Mesothelial cell of epicardium (in vitro differentiated cells): ENCODE data around the gene MYO9B. TPM values are rescaled to one million over a fixed set of nuclear protein-coding genes. Genes with fewer than 3 reads are reported as not detected.

Experiments
- DNase-seq, 2 experiments: peaks; one replicate each; pipeline ENCODE4 v3.0.0; 2021; ENCODE audit warnings: low spot score in 2 of 2; ENCODE audit not compliant: unreplicated experiment in 2 of 2
- H3K27ac Mint-ChIP-seq: 2 replicates; pipeline ENCODE4 v1.8.0; 2021; ENCODE audit warnings: mixed read lengths
- H3K27me3 Mint-ChIP-seq: 2 replicates; pipeline ENCODE4 v1.8.0; 2021; ENCODE audit warnings: low read depth, mixed read lengths
- H3K36me3 Mint-ChIP-seq: 2 replicates; pipeline ENCODE4 v1.8.0; 2021; ENCODE audit warnings: mixed read lengths
- H3K4me1 Mint-ChIP-seq: 2 replicates; pipeline ENCODE4 v1.8.0; 2021; ENCODE audit warnings: mixed read lengths
- H3K4me3 Mint-ChIP-seq: 2 replicates; pipeline ENCODE4 v1.8.0; 2021; ENCODE audit warnings: mild to moderate bottlenecking, moderate library complexity, mixed read lengths
- H3K9me3 Mint-ChIP-seq: 2 replicates; pipeline ENCODE4 v1.8.0; 2021; ENCODE audit warnings: mixed read lengths
- CTCF ChIP-seq: fragments of 200-600 bp; sonication (generic); IDR thresholded peaks from one replicate; pipeline ENCODE4 v1.5.0; 2021; ENCODE audit warnings: antibody characterized with exemption; ENCODE audit not compliant: unreplicated experiment
- total RNA-seq: library from RNA; stranded (reverse); gene quantifications from 3 replicates; pipeline ENCODE4 v1.2.1, GENCODE V29; 2021

Gene MYO9B
- total RNA-seq, 1 donor from 2014 or later = 90.8 TPM

- no peaks in the 10 kb centered on the region for H3K27me3 Mint-ChIP-seq
- DNase-seq = peak; percentile 69 to 84
- H3K4me1 Mint-ChIP-seq = peaks cover 10% of the 10 kb centered on the region
- no peak for TF ChIP-seq CTCF
- H3K9me3 Mint-ChIP-seq = no peaks in the 10 kb centered on the region
- peak within 1 kb of the TSS; percentile 92 for H3K4me3 Mint-ChIP-seq
- peaks cover 27% of the 10 kb centered on the region for H3K36me3 Mint-ChIP-seq
- peak within 1 kb of the TSS; percentile 99 for H3K27ac Mint-ChIP-seq
Observed at GRCh38 chr19:17215127-17215971, 139.8 kb downstream of the MYO9B start, which contains the start of gene USE1. TSS of gene USE1 (plus strand) at chr19:17215357. CDS start at chr19:17215406, 49 bp downstream.

- no peaks in the 10 kb centered on the region for H3K27me3 Mint-ChIP-seq
- peaks cover 25% of the 10 kb centered on the region for H3K36me3 Mint-ChIP-seq
- peak overlapping the region; percentile 99 for H3K27ac Mint-ChIP-seq
- H3K9me3 Mint-ChIP-seq = no peaks in the 10 kb centered on the region
- H3K4me1 Mint-ChIP-seq = peaks cover 10% of the 10 kb centered on the region
- TF ChIP-seq CTCF = no peak
- H3K4me3 Mint-ChIP-seq = peak overlapping the region; percentile 92
- DNase-seq = no peak
Observed at GRCh38 chr19:17216058-17216670, 140.6 kb downstream of the MYO9B start.

- Mint-ChIP-seq H3K36me3 (peaks cover 18% of the 10 kb centered on the region), H3K4me1 (peaks cover 10% of the 10 kb centered on the region), H3K27ac (no peak overlapping the region), H3K27me3 (no peaks in the 10 kb centered on the region), H3K4me3 (no peak overlapping the region), H3K9me3 (no peaks in the 10 kb centered on the region)
- DNase-seq = no peak
- no peak for TF ChIP-seq CTCF
Observed at GRCh38 chr19:17219286-17219685, 143.7 kb downstream of the MYO9B start.

GRCh38 chr19:17220207-17220758 lies 144.7 kb downstream of the MYO9B start:
- no peak for DNase-seq
- H3K4me3 Mint-ChIP-seq = no peak overlapping the region
- H3K27ac Mint-ChIP-seq = no peak overlapping the region
- peaks cover 18% of the 10 kb centered on the region for H3K36me3 Mint-ChIP-seq
- H3K27me3 Mint-ChIP-seq = no peaks in the 10 kb centered on the region
- H3K9me3 Mint-ChIP-seq = no peaks in the 10 kb centered on the region
- peaks cover 5% of the 10 kb centered on the region for H3K4me1 Mint-ChIP-seq
- no peak for TF ChIP-seq CTCF

- Mint-ChIP-seq H3K27ac (no peak overlapping the region), H3K4me1 (peaks cover 4% of the 10 kb centered on the region), H3K4me3 (peak overlapping the region; percentile 48), H3K9me3 (no peaks in the 10 kb centered on the region), H3K36me3 (peaks cover 4% of the 10 kb centered on the region), H3K27me3 (no peaks in the 10 kb centered on the region)
- DNase-seq = no peak
- TF ChIP-seq CTCF = no peak
Observed at GRCh38 chr19:17225053-17225452, 149.5 kb downstream of the MYO9B start.
